IMR-90 (cell line): ENCODE measurements around the gene HCFC1R1. TPM values are rescaled to one million over a fixed set of nuclear protein-coding genes. Genes with fewer than 3 reads are reported as not detected.

ENCODE experiments used
- ATAC-seq: fragments of 200-7000 bp; cut with Tn5 transposase; 2 replicates; pipeline ENCODE4 v1.9.1; 2020; ENCODE audit warnings: low read depth, mild to moderate bottlenecking, moderate library complexity
- BruUV-seq: library from RNA; stranded (reverse); fragments of 400-500 nt; replicated peaks from 2 replicates; lab custom pipeline; 2021; lab: Mats Ljungman, UMichigan
- CTCF ChIA-PET: fragments of 300-600 bp; formaldehyde crosslinking; extraction: SDS; loops from one replicate; lab custom pipeline; 2021; ENCODE audit warnings: antibody characterized with exemption; lab: Yijun Ruan, JAX
- POLR2A ChIA-PET: fragments of 300-600 bp; sonication (Branson Sonifier 250); formaldehyde crosslinking; loops from one replicate; lab custom pipeline; 2022; ENCODE audit warnings: antibody characterized with exemption; ENCODE audit not compliant: unreplicated experiment; lab: Charles Lee
- DNase-seq: peaks from one replicate; pipeline ENCODE4 v3.0.0; 2013
- H2AFZ ChIP-seq: replicated peaks from 2 replicates; pipeline ENCODE3; 2013; ENCODE audit warnings: low read length, mild to moderate bottlenecking; ENCODE audit not compliant: poor library complexity
- H2AK5ac ChIP-seq: 2 replicates; pipeline ENCODE4 v1.6.1; 2013; ENCODE audit warnings: low read depth, low read length, inconsistent platforms
- H2AK9ac ChIP-seq: replicated peaks from 2 replicates; pipeline ENCODE3; 2013; ENCODE audit warnings: mild to moderate bottlenecking, low read depth, low read length, moderate library complexity; ENCODE audit not compliant: poor library complexity
- H2BK120ac ChIP-seq: 2 replicates; pipeline ENCODE4 v1.6.1; 2013; ENCODE audit warnings: low read depth, low read length, inconsistent platforms
- H2BK15ac ChIP-seq: 3 replicates; pipeline ENCODE4 v1.6.1; 2013; ENCODE audit warnings: low read depth, low read length, inconsistent platforms
- H2BK20ac ChIP-seq: 2 replicates; pipeline ENCODE4 v1.6.1; 2013; ENCODE audit warnings: low read depth, mild to moderate bottlenecking, inconsistent platforms, low read length, moderate library complexity
- H2BK5ac ChIP-seq: 2 replicates; pipeline ENCODE4 v1.6.1; 2013; ENCODE audit warnings: mild to moderate bottlenecking, low read depth, low read length, inconsistent platforms; ENCODE audit not compliant: poor library complexity, severe bottlenecking
- H3K14ac ChIP-seq: replicated peaks from 2 replicates; pipeline ENCODE4 v1.6.1; 2013; ENCODE audit warnings: low read depth, low read length, inconsistent platforms
- H3K18ac ChIP-seq: 2 replicates; pipeline ENCODE4 v1.6.1; 2013; ENCODE audit warnings: low read depth, low read length, control low read depth
- H3K23ac ChIP-seq: 2 replicates; pipeline ENCODE4 v1.6.1; 2013; ENCODE audit warnings: low read depth, low read length, inconsistent platforms
- H3K27ac ChIP-seq: 2 replicates; pipeline ENCODE4 v1.5.1; 2013; ENCODE audit warnings: mild to moderate bottlenecking, control low read depth, low read length; ENCODE audit not compliant: insufficient read depth
- H3K27me3 ChIP-seq: 2 replicates; pipeline ENCODE4 v1.6.1; 2013; ENCODE audit warnings: low read length; ENCODE audit not compliant: control insufficient read depth, insufficient read depth
- H3K36me3 ChIP-seq: 2 replicates; pipeline ENCODE4 v1.6.1; 2013; ENCODE audit warnings: low read length, mixed read lengths; ENCODE audit not compliant: control insufficient read depth, insufficient read depth
- H3K4ac ChIP-seq: 2 replicates; pipeline ENCODE4 v1.6.1; 2013; ENCODE audit warnings: low read depth, low read length, inconsistent platforms
- H3K4me1 ChIP-seq: 2 replicates; pipeline ENCODE4 v1.6.1; 2013; ENCODE audit warnings: low read length, mixed read lengths; ENCODE audit not compliant: control insufficient read depth, insufficient read depth
- H3K4me2 ChIP-seq: 2 replicates; pipeline ENCODE4 v1.6.1; 2013; ENCODE audit warnings: low read depth, mild to moderate bottlenecking, control low read depth, low read length, moderate library complexity
- H3K4me3 ChIP-seq: 2 replicates; pipeline ENCODE4 v1.5.1; 2013; ENCODE audit warnings: low read depth, mild to moderate bottlenecking, control low read depth, low read length, moderate library complexity; ENCODE audit not compliant: insufficient read depth
- H3K56ac ChIP-seq: 2 replicates; pipeline ENCODE4 v1.6.1; 2013; ENCODE audit warnings: low read length, inconsistent platforms; ENCODE audit not compliant: insufficient read depth; ENCODE audit errors: extremely low read depth
- H3K79me1 ChIP-seq, 2 experiments: 2 replicates each; pipeline ENCODE4 v1.6.1; 2013; ENCODE audit warnings: low read length in 2 of 2, inconsistent platforms in 1 of 2, low read depth in 1 of 2
- H3K9ac ChIP-seq: 2 replicates; pipeline ENCODE4 v1.6.1; 2013; ENCODE audit warnings: low read depth, low read length, control low read depth
- H3K9me1 ChIP-seq: 2 replicates; pipeline ENCODE4 v1.6.1; 2013; ENCODE audit warnings: low read length, inconsistent platforms; ENCODE audit not compliant: insufficient read depth
- H3K9me3 ChIP-seq: 2 replicates; pipeline ENCODE4 v1.6.1; 2013; ENCODE audit warnings: low read length; ENCODE audit not compliant: control insufficient read depth, insufficient read depth
- H4K20me1 ChIP-seq: 2 replicates; pipeline ENCODE4 v1.6.1; 2013; ENCODE audit warnings: low read length, inconsistent platforms; ENCODE audit not compliant: insufficient read depth
- H4K5ac ChIP-seq: 2 replicates; pipeline ENCODE4 v1.6.1; 2013; ENCODE audit warnings: mild to moderate bottlenecking, low read depth, low read length, control low read depth
- H4K8ac ChIP-seq, 2 experiments: 2 replicates each; pipeline ENCODE4 v1.6.1; 2013; ENCODE audit warnings: low read depth in 2 of 2, low read length in 2 of 2, control low read depth in 1 of 2, inconsistent platforms in 1 of 2
- H4K91ac ChIP-seq: 2 replicates; pipeline ENCODE4 v1.6.1; 2013; ENCODE audit warnings: low read depth, low read length, inconsistent platforms; ENCODE audit not compliant: insufficient read depth
- CHD1 ChIP-seq: IDR thresholded peaks from 2 replicates; pipeline ENCODE4 v1.6.1; 2012; ENCODE audit warnings: low read depth, low read length, improper control_type of control experiment
- CTCF ChIP-seq: conservative IDR thresholded peaks from 2 replicates; pipeline ENCODE4 v1.5.1; 2012; ENCODE audit warnings: mild to moderate bottlenecking, low read depth, low read length, improper control_type of control experiment
- FOS ChIP-seq: fragments of 150-350 bp; IDR thresholded peaks from 2 replicates; pipeline ENCODE4 v1.6.1; 2016; ENCODE audit warnings: low read depth, low read length
- RAD21 ChIP-seq: IDR thresholded peaks from 2 replicates; pipeline ENCODE4 v1.6.1; 2012; ENCODE audit warnings: low read length, improper control_type of control experiment
- RCOR1 ChIP-seq: IDR thresholded peaks from 2 replicates; pipeline ENCODE4 v1.6.1; 2012; ENCODE audit warnings: mild to moderate bottlenecking, low read length, improper control_type of control experiment; ENCODE audit not compliant: insufficient replicate concordance
- WGBS, 2 experiments: methylation state at CpG; one replicate each; pipeline versions ENCODE4 v1.1.5 to v1.1.7; 2013; ENCODE audit warnings: missing lambda C conversion rate in 2 of 2; ENCODE audit not compliant: insufficient read length in 1 of 2; ENCODE audit errors: extremely low coverage in 2 of 2; 5-methylcytosine and 5-hydroxymethylcytosine counted together
- dilution Hi-C: fragments of 300-500 bp; cut with HindIII; formaldehyde crosslinking; loops from one replicate; pipeline ENCODE4 v1.14.3; 2018; ENCODE audit warnings: low sequenced_read_pairs; ENCODE audit not compliant: unreplicated experiment
- in situ Hi-C: fragments of 300-500 bp; cut with MboI; formaldehyde crosslinking; loops from 3 replicates; pipeline ENCODE4 v1.14.3; 2019; ENCODE audit warnings: low sequenced_read_pairs, inconsistent platforms, mixed read lengths
- intact Hi-C: fragments of 100-400 bp; cut with micrococcal nuclease; formaldehyde crosslinking; loops from 2 replicates; pipeline ENCODE4 v1.10.0; 2022
- polyA plus RNA-seq, 3 experiments: library from polyadenylated mRNA; depleted of rRNA; stranded (reverse); fragments of >200 nt; gene quantifications; 2 replicates each; pipeline ENCODE4 v1.2.3, GENCODE V29; 2012; ENCODE audit warnings: low replicate concordance in 1 of 3
- total RNA-seq: library from RNA; depleted of rRNA; stranded (reverse); fragments of >200 nt; gene quantifications from 2 replicates; pipeline ENCODE4 v1.2.3, GENCODE V29; 2012

The HCFC1R1 gene
- total and polyA plus RNA-seq, 2 of the 4 experiments (the other 2 are of a cell fraction), result 7.2 to 57.9 TPM

- no peaks in the 10 kb centered on the region for H3K4me1 ChIP-seq
- no peaks in the 10 kb centered on the region for H3K9me1 ChIP-seq
- H3K9ac ChIP-seq, result no peak within 1 kb of the TSS
- DNase-seq (no peak), ATAC-seq (no peak)
- no TSS peak for BruUV-seq
- no peak within 1 kb of the TSS for H3K56ac ChIP-seq
- H3K27me3 ChIP-seq, result peaks cover 74% of the 10 kb centered on the region
- intact Hi-C loops, result no loop called here
- no peak within 1 kb of the TSS for H3K4me3 ChIP-seq
- TF ChIP-seq CTCF (no peak), CHD1 (no peak), FOS (no peak), RAD21 (no peak), RCOR1 (no peak)
- H3K23ac ChIP-seq, result no peak within 1 kb of the TSS
- WGBS, 2 experiments, result 6% methylated on average over 24 of the region's 44 CpGs; no CpG with 5 or more reads in 1 of the 2 experiments
- no peaks in the 10 kb centered on the region for H3K9me3 ChIP-seq
- in situ Hi-C loops, result no loop called here
- no peaks in the 10 kb centered on the region for H3K36me3 ChIP-seq
- H3K27ac ChIP-seq, result no peak within 1 kb of the TSS
- POLR2A ChIA-PET, result no interaction called here
- H2AK9ac ChIP-seq, result no peak within 1 kb of the TSS
- no peak within 1 kb of the TSS for H3K18ac ChIP-seq
- no peak within 1 kb of the TSS for H4K5ac ChIP-seq
- H3K4me2 ChIP-seq, result no peak within 1 kb of the TSS
- dilution Hi-C loops, result no loop called here
- no peaks in the 10 kb centered on the region for H3K79me1 ChIP-seq
- no peak within 1 kb of the TSS for H2BK15ac ChIP-seq
- H3K4ac ChIP-seq, result no peak within 1 kb of the TSS
- no peak within 1 kb of the TSS for H2BK120ac ChIP-seq
- no peak within 1 kb of the TSS for H4K8ac ChIP-seq
- H4K20me1 ChIP-seq, result no peaks in the 10 kb centered on the region
- H3K14ac ChIP-seq, result no peak within 1 kb of the TSS
- H2AK5ac ChIP-seq, result no peak within 1 kb of the TSS
- H2AFZ ChIP-seq, result no peak within 1 kb of the TSS
- no peak within 1 kb of the TSS for H2BK20ac ChIP-seq
- H2BK5ac ChIP-seq, result no peak within 1 kb of the TSS
- CTCF ChIA-PET, result no interaction called here
- H4K91ac ChIP-seq, result no peak within 1 kb of the TSS
Measured at GRCh38 chr16:3036726-3037315, 13.1 kb upstream of the HCFC1R1 start, which contains the start of gene BICDL2. Gene BICDL2, minus strand, starts transcription at chr16:3036944. Its CDS starts 1,448 bp downstream, at chr16:3035496.
